AG10803 (cell line): Measurements from ENCODE around the gene CXCR5.

ENCODE experiments used
- DNase-seq: peaks from one replicate; pipeline ENCODE4 v3.0.0; 2010; ENCODE audit warnings: low read depth
- H3K4me3 ChIP-seq: 2 replicates; pipeline ENCODE4 v1.5.1; 2011; ENCODE audit warnings: mild to moderate bottlenecking, low read length, control low read depth
- CTCF ChIP-seq: conservative IDR thresholded peaks from 2 replicates; pipeline ENCODE4 v1.5.1; 2011; ENCODE audit warnings: mild to moderate bottlenecking, low read length, control low read depth, inconsistent platforms

CXCR5 gene

DNA sequence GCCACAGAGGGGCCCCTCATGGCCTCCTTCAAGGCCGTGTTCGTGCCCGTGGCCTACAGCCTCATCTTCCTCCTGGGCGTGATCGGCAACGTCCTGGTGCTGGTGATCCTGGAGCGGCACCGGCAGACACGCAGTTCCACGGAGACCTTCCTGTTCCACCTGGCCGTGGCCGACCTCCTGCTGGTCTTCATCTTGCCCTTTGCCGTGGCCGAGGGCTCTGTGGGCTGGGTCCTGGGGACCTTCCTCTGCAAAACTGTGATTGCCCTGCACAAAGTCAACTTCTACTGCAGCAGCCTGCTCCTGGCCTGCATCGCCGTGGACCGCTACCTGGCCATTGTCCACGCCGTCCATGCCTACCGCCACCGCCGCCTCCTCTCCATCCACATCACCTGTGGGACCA, 10.0 kb downstream of the CXCR5 start:
- no peak overlapping the region for H3K4me3 ChIP-seq
- no peak for TF ChIP-seq CTCF
- DNase-seq = no peak

DNA sequence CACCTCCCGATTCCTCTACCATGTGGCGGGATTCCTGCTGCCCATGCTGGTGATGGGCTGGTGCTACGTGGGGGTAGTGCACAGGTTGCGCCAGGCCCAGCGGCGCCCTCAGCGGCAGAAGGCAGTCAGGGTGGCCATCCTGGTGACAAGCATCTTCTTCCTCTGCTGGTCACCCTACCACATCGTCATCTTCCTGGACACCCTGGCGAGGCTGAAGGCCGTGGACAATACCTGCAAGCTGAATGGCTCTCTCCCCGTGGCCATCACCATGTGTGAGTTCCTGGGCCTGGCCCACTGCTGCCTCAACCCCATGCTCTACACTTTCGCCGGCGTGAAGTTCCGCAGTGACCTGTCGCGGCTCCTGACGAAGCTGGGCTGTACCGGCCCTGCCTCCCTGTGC, 10.5 kb downstream of the CXCR5 start:
- TF ChIP-seq CTCF = no peak
- H3K4me3 ChIP-seq = no peak overlapping the region
- no peak for DNase-seq

DNA sequence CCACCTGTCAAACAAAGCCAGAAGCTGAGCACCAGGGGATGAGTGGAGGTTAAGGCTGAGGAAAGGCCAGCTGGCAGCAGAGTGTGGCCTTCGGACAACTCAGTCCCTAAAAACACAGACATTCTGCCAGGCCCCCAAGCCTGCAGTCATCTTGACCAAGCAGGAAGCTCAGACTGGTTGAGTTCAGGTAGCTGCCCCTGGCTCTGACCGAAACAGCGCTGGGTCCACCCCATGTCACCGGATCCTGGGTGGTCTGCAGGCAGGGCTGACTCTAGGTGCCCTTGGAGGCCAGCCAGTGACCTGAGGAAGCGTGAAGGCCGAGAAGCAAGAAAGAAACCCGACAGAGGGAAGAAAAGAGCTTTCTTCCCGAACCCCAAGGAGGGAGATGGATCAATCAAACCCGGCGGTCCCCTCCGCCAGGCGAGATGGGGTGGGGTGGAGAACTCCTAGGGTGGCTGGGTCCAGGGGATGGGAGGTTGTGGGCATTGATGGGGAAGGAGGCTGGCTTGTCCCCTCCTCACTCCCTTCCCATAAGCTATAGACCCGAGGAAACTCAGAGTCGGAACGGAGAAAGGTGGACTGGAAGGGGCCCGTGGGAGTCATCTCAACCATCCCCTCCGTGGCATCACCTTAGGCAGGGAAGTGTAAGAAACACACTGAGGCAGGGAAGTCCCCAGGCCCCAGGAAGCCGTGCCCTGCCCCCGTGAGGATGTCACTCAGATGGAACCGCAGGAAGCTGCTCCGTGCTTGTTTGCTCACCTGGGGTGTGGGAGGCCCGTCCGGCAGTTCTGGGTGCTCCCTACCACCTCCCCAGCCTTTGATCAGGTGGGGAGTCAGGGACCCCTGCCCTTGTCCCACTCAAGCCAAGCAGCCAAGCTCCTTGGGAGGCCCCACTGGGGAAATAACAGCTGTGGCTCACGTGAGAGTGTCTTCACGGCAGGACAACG, 11.7 kb downstream of the CXCR5 start:
- TF ChIP-seq CTCF = no peak
- H3K4me3 ChIP-seq = no peak overlapping the region
- no peak for DNase-seq

DNA sequence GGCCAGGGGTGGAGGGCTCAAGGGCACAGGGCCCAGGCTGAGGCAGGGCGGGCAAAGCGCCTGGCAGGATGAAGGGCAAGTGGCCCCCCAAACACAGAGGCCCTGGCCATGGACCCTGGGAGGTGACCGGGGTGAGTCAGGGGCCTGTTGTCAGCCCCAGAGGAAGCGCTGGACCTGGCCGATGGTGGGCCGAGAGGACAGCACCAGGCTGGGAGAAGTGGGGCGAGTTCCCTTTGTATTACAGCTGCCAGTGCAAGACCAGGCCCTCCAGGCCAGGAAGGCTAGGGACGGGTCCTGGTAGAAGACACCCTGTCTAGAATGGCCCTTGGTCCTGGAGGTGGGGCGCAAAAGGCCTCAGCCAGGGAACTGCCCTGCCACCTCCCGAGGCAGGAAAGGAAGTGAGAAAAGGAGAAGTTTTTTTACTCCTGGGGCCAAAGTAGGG, 12.8 kb downstream of the CXCR5 start:
- TF ChIP-seq CTCF = no peak
- H3K4me3 ChIP-seq = no peak overlapping the region
- no peak for DNase-seq

GRCh38 chr11:118896921-118897591, 13.4 kb downstream of the CXCR5 start:
- DNase-seq = no peak
- no peak for TF ChIP-seq CTCF
- H3K4me3 ChIP-seq = no peak overlapping the region

DNA sequence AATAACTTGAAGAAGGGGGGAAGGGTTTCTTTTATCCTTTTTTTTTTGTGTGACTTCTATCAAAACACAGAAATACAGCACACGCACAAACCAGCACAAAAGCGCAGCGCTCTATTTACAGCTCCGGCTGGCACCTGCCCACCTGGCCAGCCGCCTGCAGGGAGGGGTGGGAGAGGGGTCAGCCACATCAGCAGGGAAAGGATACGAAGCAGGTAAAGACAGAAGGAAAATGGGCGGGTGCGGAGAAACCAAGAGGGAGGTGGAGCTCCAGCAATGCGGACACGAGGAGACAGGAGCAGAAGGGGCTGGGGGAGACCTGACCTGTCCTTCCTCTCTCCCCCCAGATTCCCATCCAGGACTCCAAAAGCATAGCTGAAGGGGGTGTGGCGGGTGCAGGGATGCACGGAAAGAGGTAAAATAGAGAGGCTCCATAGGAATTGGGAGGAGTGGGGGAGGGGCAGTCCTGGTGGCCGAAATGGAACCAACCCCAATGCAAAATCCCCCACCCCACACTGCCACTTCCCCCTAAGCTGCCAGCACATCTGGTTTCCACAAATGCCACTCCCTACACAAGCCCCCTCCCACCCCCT, 14.1 kb downstream of the CXCR5 start:
- H3K4me3 ChIP-seq = no peak overlapping the region
- no peak for DNase-seq
- TF ChIP-seq CTCF = no peak
